Effector memory CD8-positive, alpha-beta T cell (primary cell): ENCODE results near the gene PPP2R5B.

ENCODE experiments used
- ATAC-seq: fragments of 150-1000 bp; cut with Tn5 transposase; replicated peaks from 2 replicates; pipeline ENCODE4 v1.10.0; 2021; ENCODE audit warnings: mild to moderate bottlenecking, moderate library complexity
- DNase-seq, 3 experiments: peaks; one replicate each; pipeline ENCODE4 v3.0.0; 2021
- H3K27ac Mint-ChIP-seq, 2 donors: one replicate each; pipeline ENCODE4 v1.8.0; 2022; ENCODE audit warnings: mild to moderate bottlenecking in 2 of 2, mixed read lengths in 2 of 2, moderate library complexity in 2 of 2
- H3K27me3 Mint-ChIP-seq, 2 donors: one replicate each; pipeline ENCODE4 v1.8.0; 2022; ENCODE audit warnings: mixed read lengths in 2 of 2
- H3K36me3 Mint-ChIP-seq: one replicate; pipeline ENCODE4 v1.8.0; 2022; ENCODE audit warnings: mild to moderate bottlenecking, moderate library complexity, mixed read lengths; ENCODE audit not compliant: insufficient read depth
- H3K4me1 Mint-ChIP-seq, 2 donors: one replicate each; pipeline ENCODE4 v1.8.0; 2022; ENCODE audit warnings: low read depth in 2 of 2, mixed read lengths in 2 of 2
- H3K4me3 Mint-ChIP-seq, 2 donors: one replicate each; pipeline ENCODE4 v1.8.0; 2022; ENCODE audit warnings: mild to moderate bottlenecking in 2 of 2, mixed read lengths in 2 of 2, moderate library complexity in 2 of 2
- H3K9me3 Mint-ChIP-seq, 2 donors: one replicate each; pipeline ENCODE4 v1.8.0; 2022; ENCODE audit warnings: mixed read lengths in 2 of 2

PPP2R5B gene

GRCh38 chr11:64933213-64933934 lies 8.9 kb downstream of the PPP2R5B start:
- no peak for DNase-seq
- H3K4me3 Mint-ChIP-seq = no peak overlapping the region
- peaks cover 20% of the 10 kb centered on the region for H3K36me3 Mint-ChIP-seq
- ATAC-seq = no peak
- H3K27ac Mint-ChIP-seq = peak overlapping the region in 1 of 2 donors; percentile 35
- no peaks in the 10 kb centered on the region for H3K9me3 Mint-ChIP-seq
- peaks cover 0 to 9% of the 10 kb centered on the region in 2 donors for H3K27me3 Mint-ChIP-seq
- no peaks in the 10 kb centered on the region for H3K4me1 Mint-ChIP-seq

DNA sequence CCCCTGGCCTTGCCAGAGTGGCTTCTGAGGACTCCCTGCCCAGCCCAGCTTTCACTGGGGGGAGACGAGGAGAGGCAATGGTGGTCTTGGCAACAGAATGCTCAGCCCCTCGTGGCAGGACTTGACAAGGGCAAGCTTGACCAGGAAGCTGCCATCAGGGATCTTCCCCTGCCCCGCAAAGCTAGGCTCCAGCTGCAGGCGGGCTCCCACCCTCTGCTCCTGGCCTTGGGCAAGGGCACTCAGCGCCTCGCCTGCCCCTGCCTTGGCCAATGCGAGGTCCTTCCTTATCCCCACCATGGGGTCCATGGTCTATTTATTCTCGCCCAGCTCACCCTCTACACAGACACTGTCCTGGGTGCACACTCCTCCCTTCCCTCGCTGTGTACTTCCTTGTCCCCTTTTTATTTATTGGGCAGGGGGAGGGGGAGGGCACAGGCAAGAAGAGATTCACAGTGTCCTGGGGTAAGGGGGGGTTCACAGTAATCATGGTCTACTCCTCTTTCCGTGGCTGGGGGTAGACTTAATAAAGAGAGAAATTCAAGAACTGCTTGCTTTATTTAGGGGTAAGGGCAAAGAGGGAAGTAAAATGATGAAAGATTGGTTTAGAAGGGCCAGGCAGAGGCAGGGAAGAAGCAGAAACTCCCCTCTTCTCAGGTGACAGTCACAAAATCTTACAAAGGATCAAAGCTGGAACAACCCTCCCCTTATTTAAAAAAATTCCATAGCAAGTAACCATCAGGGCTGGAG lies 9.6 kb downstream of the PPP2R5B start:
- Mint-ChIP-seq H3K36me3 (peaks cover 20% of the 10 kb centered on the region), H3K27me3 (peaks cover 0 to 9% of the 10 kb centered on the region in 2 donors), H3K4me3 (no peak overlapping the region), H3K27ac (no peak overlapping the region), H3K9me3 (no peaks in the 10 kb centered on the region), H3K4me1 (no peaks in the 10 kb centered on the region)
- DNase-seq (no peak), ATAC-seq (no peak)

GRCh38 chr11:64934682-64935358 lies 10.3 kb downstream of the PPP2R5B start:
- peaks cover 0 to 9% of the 10 kb centered on the region in 2 donors for H3K27me3 Mint-ChIP-seq
- H3K4me1 Mint-ChIP-seq = no peaks in the 10 kb centered on the region
- ATAC-seq = no peak
- no peak overlapping the region for H3K4me3 Mint-ChIP-seq
- H3K9me3 Mint-ChIP-seq = no peaks in the 10 kb centered on the region
- peaks cover 20% of the 10 kb centered on the region for H3K36me3 Mint-ChIP-seq
- no peak overlapping the region for H3K27ac Mint-ChIP-seq
- no peak for DNase-seq

- H3K4me1 Mint-ChIP-seq = no peaks in the 10 kb centered on the region
- H3K27me3 Mint-ChIP-seq = peaks cover 0 to 9% of the 10 kb centered on the region in 2 donors
These were observed 11.0 kb downstream of the PPP2R5B start, which contains the start of gene GPHA2 for GRCh38 chr11:64935359-64936081. Gene GPHA2, minus strand, starts transcription at chr11:64935893. Its CDS starts 433 bp downstream, at chr11:64935460.

DNA sequence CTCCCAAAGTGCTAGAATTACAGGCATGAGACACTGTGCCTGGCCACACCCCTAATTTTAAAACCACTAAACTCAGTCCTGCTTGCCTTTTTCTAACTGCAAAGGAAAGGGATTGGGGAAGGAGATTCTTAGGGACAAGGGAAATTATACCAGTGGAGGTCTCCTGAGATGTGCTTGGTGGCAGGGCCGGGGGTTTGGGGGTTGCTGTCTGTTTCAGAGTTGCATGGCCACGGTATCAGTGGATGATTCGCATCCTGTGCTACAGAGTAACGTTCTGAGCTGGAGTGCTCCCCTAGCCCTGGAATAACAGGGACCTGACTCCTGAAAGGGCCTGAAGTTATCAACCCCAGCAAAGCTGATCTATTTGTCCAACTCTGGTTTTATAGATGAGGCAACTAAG lies 12.1 kb downstream of the PPP2R5B start:
- ATAC-seq (no peak), DNase-seq (no peak)
- H3K9me3 Mint-ChIP-seq = no peaks in the 10 kb centered on the region
- H3K4me3 Mint-ChIP-seq = no peak overlapping the region
- no peaks in the 10 kb centered on the region for H3K4me1 Mint-ChIP-seq
- H3K27me3 Mint-ChIP-seq = peaks cover 4 to 16% of the 10 kb centered on the region in 2 donors
- peaks cover 16% of the 10 kb centered on the region for H3K36me3 Mint-ChIP-seq
- no peak overlapping the region for H3K27ac Mint-ChIP-seq

More at GRCh38 chr11:64935359-64936081, 11.0 kb downstream of the PPP2R5B start, which contains the start of gene GPHA2:
- DNase-seq (no peak), ATAC-seq (no peak)
- Mint-ChIP-seq H3K4me3 (no peak within 1 kb of the TSS), H3K9me3 (no peaks in the 10 kb centered on the region), H3K36me3 (peaks cover 18% of the 10 kb centered on the region), H3K27ac (peak within 1 kb of the TSS in 1 of 2 donors; percentile 46)

GRCh38 chr11:64947208-64947814 lies 22.8 kb downstream of the PPP2R5B start:
- Mint-ChIP-seq H3K4me3 (no peak overlapping the region), H3K36me3 (no peaks in the 10 kb centered on the region), H3K9me3 (no peaks in the 10 kb centered on the region), H3K27ac (no peak overlapping the region), H3K4me1 (no peaks in the 10 kb centered on the region), H3K27me3 (peaks cover 7 to 25% of the 10 kb centered on the region in 2 donors)
- ATAC-seq (no peak), DNase-seq (no peak)

- no peak for DNase-seq
- H3K27me3 Mint-ChIP-seq = peaks cover 13 to 16% of the 10 kb centered on the region in 2 donors
- no peak for ATAC-seq
These were observed 27.0 kb downstream of the PPP2R5B start for GRCh38 chr11:64951529-64951928.

GRCh38 chr11:64954201-64954600 lies 29.7 kb downstream of the PPP2R5B start:
- no peak for DNase-seq
- Mint-ChIP-seq H3K9me3 (no peaks in the 10 kb centered on the region), H3K27ac (no peak overlapping the region), H3K4me3 (no peak overlapping the region), H3K27me3 (peaks cover 21 to 24% of the 10 kb centered on the region in 2 donors), H3K36me3 (no peaks in the 10 kb centered on the region), H3K4me1 (no peaks in the 10 kb centered on the region)
- no peak for ATAC-seq

More at GRCh38 chr11:64951529-64951928, 27.0 kb downstream of the PPP2R5B start:
- H3K36me3 Mint-ChIP-seq = no peaks in the 10 kb centered on the region
- H3K27ac Mint-ChIP-seq = no peak overlapping the region
- no peaks in the 10 kb centered on the region for H3K4me1 Mint-ChIP-seq
- H3K9me3 Mint-ChIP-seq = no peaks in the 10 kb centered on the region
- no peak overlapping the region for H3K4me3 Mint-ChIP-seq

- H3K27me3 Mint-ChIP-seq = peaks cover 19 to 33% of the 10 kb centered on the region in 2 donors
- H3K4me1 Mint-ChIP-seq = no peaks in the 10 kb centered on the region
- no peak overlapping the region for H3K4me3 Mint-ChIP-seq
- no peaks in the 10 kb centered on the region for H3K9me3 Mint-ChIP-seq
- ATAC-seq (no peak), DNase-seq (no peak)
- H3K27ac Mint-ChIP-seq = no peak overlapping the region
- peaks cover 2% of the 10 kb centered on the region for H3K36me3 Mint-ChIP-seq
These were observed 35.0 kb downstream of the PPP2R5B start for GRCh38 chr11:64959498-64959897.

DNA sequence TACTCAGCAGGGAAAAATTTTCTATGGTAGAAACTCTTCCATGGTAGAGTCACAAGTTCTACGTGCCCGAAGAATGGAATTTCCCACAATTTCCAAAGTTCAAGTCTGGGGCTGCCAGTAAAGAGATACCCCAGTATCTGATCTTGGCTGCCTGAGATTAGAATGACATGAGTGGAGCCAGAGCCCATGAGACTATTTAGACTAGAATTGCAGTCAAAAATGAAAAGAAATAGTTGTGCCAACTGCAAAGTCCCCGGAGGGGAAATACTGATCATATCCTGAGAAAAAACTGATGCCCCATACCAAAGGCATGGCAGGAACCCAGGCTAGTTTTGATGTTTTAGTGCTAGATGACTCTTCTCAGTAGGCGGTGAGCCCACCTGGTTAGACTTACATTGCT lies 36.2 kb downstream of the PPP2R5B start:
- H3K27ac Mint-ChIP-seq = no peak overlapping the region
- no peak for DNase-seq
- no peak overlapping the region for H3K4me3 Mint-ChIP-seq
- peaks cover 2% of the 10 kb centered on the region for H3K36me3 Mint-ChIP-seq
- H3K27me3 Mint-ChIP-seq = peaks cover 26 to 42% of the 10 kb centered on the region in 2 donors
- no peaks in the 10 kb centered on the region for H3K9me3 Mint-ChIP-seq
- ATAC-seq = no peak
- H3K4me1 Mint-ChIP-seq = no peaks in the 10 kb centered on the region

- DNase-seq (no peak), ATAC-seq (no peak)
- Mint-ChIP-seq H3K9me3 (no peaks in the 10 kb centered on the region), H3K4me3 (no peak overlapping the region), H3K36me3 (peaks cover 2% of the 10 kb centered on the region), H3K27me3 (peaks cover 19 to 43% of the 10 kb centered on the region in 2 donors), H3K27ac (no peak overlapping the region), H3K4me1 (no peaks in the 10 kb centered on the region)
These were observed 38.7 kb downstream of the PPP2R5B start for GRCh38 chr11:64963072-64963631.

DNA sequence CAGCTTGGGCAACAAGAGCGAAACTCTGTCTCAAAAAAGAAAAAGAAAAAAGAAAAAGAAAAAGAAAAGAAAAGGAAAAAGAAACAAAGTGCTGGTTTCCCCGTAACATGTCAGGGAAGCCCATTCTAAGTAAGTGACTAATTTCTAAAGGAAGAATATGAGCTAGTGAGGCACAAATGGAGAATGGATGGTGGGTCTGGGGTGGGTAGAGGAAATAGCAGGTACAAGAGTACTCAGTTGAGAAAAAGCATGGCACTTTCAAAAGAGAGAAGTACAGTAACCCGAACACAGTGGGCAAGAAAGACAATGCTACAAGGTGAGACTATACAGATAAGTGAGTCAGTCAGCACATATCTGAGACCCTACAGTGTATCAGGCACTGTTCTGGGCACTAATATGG lies 42.9 kb downstream of the PPP2R5B start:
- no peak for ATAC-seq
- Mint-ChIP-seq H3K4me1 (peaks cover 0 to 2% of the 10 kb centered on the region in 2 donors), H3K27me3 (peaks cover 17 to 33% of the 10 kb centered on the region in 2 donors), H3K27ac (no peak overlapping the region), H3K36me3 (peaks cover 2% of the 10 kb centered on the region), H3K9me3 (no peaks in the 10 kb centered on the region), H3K4me3 (no peak overlapping the region)
- DNase-seq = no peak
